OCI-LY7 (cell line): ENCODE measurements around the gene SPRR5. TPM values are rescaled to one million over a fixed set of nuclear protein-coding genes. Genes with fewer than 3 reads are reported as not detected.

Source experiments
- BruUV-seq: library from RNA; stranded (reverse); fragments of 400-500 nt; replicated peaks from 2 replicates; lab custom pipeline; 2021; lab: Mats Ljungman, UMichigan
- CTCF ChIA-PET: fragments of 300-600 bp; sonication (Branson Sonifier 250); formaldehyde crosslinking; loops from one replicate; lab custom pipeline; 2022; ENCODE audit warnings: antibody characterized with exemption; ENCODE audit not compliant: unreplicated experiment; lab: Charles Lee
- POLR2A ChIA-PET: fragments of 300-600 bp; sonication (Branson Sonifier 250); formaldehyde crosslinking; loops from one replicate; lab custom pipeline; 2022; ENCODE audit warnings: antibody characterized with exemption; lab: Charles Lee
- DNase-seq: peaks from one replicate; pipeline ENCODE4 v3.0.0-alpha.2; 2015; ENCODE audit warnings: low spot score
- H2AFZ ChIP-seq: fragments of 200-600 bp; sonication (generic), shearing (Covaris generic); 2 replicates; pipeline ENCODE4 v1.6.1; 2014; ENCODE audit warnings: mild to moderate bottlenecking, antibody characterized with exemption, low read length, moderate library complexity
- H3K27ac ChIP-seq: fragments of 200-600 bp; sonication (generic); 2 replicates; pipeline ENCODE4 v1.5.1; 2014; ENCODE audit warnings: mixed run types, low read depth, mild to moderate bottlenecking, moderate library complexity, low read length, inconsistent platforms; ENCODE audit not compliant: poor library complexity, severe bottlenecking
- H3K36me3 ChIP-seq: fragments of 200-600 bp; sonication (generic); 2 replicates; pipeline ENCODE4 v1.6.1; 2014; ENCODE audit warnings: mild to moderate bottlenecking, antibody characterized with exemption, low read length, moderate library complexity, mixed read lengths; ENCODE audit not compliant: insufficient read depth
- H3K4me1 ChIP-seq: fragments of 200-600 bp; sonication (generic); 2 replicates; pipeline ENCODE4 v1.5.1; 2014; ENCODE audit warnings: mild to moderate bottlenecking, low read length; ENCODE audit not compliant: insufficient read depth, poor library complexity, severe bottlenecking
- H3K4me2 ChIP-seq: fragments of 200-600 bp; sonication (generic); 2 replicates; pipeline ENCODE4 v1.6.1; 2014; ENCODE audit warnings: mild to moderate bottlenecking, low read length
- H3K4me3 ChIP-seq: fragments of 200-600 bp; sonication (generic); 2 replicates; pipeline ENCODE4 v1.5.1; 2014; ENCODE audit warnings: mild to moderate bottlenecking, low read depth, low read length; ENCODE audit not compliant: poor library complexity, severe bottlenecking
- H3K79me2 ChIP-seq: fragments of 200-600 bp; sonication (generic); 2 replicates; pipeline ENCODE4 v1.6.1; 2016; ENCODE audit warnings: low read depth, mild to moderate bottlenecking, low read length, moderate library complexity, mixed read lengths; ENCODE audit not compliant: insufficient read depth
- H3K9me2 ChIP-seq: fragments of 200-600 bp; sonication (generic); 2 replicates; pipeline ENCODE4 v1.6.1; 2016; ENCODE audit warnings: mild to moderate bottlenecking, low read length, mixed read lengths; ENCODE audit not compliant: insufficient read depth
- H3K9me3 ChIP-seq: fragments of 200-600 bp; sonication (generic); 2 replicates; pipeline ENCODE4 v1.6.1; 2014; ENCODE audit warnings: mild to moderate bottlenecking, mixed run types, low read length, mixed read lengths
- H4K20me1 ChIP-seq: fragments of 200-600 bp; sonication (generic); 2 replicates; pipeline ENCODE4 v1.6.1; 2014; ENCODE audit warnings: mild to moderate bottlenecking, antibody characterized with exemption, low read length, moderate library complexity, mixed read lengths; ENCODE audit not compliant: insufficient read depth
- CTCF ChIP-seq: fragments of 200-600 bp; sonication (generic); conservative IDR thresholded peaks from 2 replicates; pipeline ENCODE4 v1.5.1; 2014; ENCODE audit warnings: mild to moderate bottlenecking, antibody characterized with exemption, low read length, moderate library complexity, mixed read lengths
- EZH2phosphoT487 ChIP-seq: fragments of 200-600 bp; sonication (generic); IDR thresholded peaks from 2 replicates; pipeline ENCODE4 v1.6.1; 2018; ENCODE audit warnings: low read depth, borderline replicate concordance, mild to moderate bottlenecking, mixed run types, antibody characterized with exemption, low read length, moderate library complexity, mixed read lengths
- intact Hi-C: fragments of 100-400 bp; cut with micrococcal nuclease; formaldehyde crosslinking; loops from one replicate; pipeline ENCODE4 v1.10.0; 2022; ENCODE audit not compliant: unreplicated experiment
- total RNA-seq, 2 experiments: library from RNA; depleted of rRNA in 1 of 2; stranded (reverse); fragments of >200 nt in 1 of 2; shearing (Covaris generic) in 1 of 2; gene quantifications; 2 replicates each; pipeline ENCODE4 v1.2.3, GENCODE V29; 2014 to 2022

SPRR5 gene
- total RNA-seq, 2 experiments from 2014 or later, result not detected

DNA sequence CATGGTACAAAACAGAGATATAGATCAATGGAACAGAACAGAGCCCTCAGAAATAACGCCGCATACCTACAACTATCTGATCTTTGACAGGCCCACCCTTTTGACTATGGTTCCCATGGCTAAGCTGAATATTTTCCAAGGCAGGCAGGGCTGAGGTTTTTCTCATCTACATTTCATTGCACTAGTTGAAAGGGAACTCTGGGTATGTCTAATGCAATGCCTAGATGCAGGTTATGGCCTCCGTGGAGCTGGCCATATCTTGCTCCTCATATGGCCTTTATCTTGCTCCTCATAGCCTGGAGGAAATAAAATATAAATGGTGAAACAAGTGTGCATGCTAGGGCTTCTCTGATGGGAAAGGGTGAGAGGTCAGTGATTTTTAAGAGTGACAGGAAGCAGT lies 10.6 kb downstream of the SPRR5 start:
- Histone ChIP-seq H3K4me2 (no peak overlapping the region), H3K27ac (no peak overlapping the region), H3K9me3 (no peaks in the 10 kb centered on the region), H3K36me3 (no peaks in the 10 kb centered on the region), H3K4me3 (no peak overlapping the region), H4K20me1 (no peaks in the 10 kb centered on the region), H2AFZ (no peak overlapping the region), H3K79me2 (no peaks in the 10 kb centered on the region), H3K4me1 (no peaks in the 10 kb centered on the region), H3K9me2 (no peaks in the 10 kb centered on the region)
- TF ChIP-seq CTCF (no peak), EZH2phosphoT487 (no peak)
- ChIA-PET POLR2A (no interaction called here), CTCF (no interaction called here)
- intact Hi-C loops, result no loop called here
- no peak for DNase-seq
- BruUV-seq, result no TSS peak

DNA sequence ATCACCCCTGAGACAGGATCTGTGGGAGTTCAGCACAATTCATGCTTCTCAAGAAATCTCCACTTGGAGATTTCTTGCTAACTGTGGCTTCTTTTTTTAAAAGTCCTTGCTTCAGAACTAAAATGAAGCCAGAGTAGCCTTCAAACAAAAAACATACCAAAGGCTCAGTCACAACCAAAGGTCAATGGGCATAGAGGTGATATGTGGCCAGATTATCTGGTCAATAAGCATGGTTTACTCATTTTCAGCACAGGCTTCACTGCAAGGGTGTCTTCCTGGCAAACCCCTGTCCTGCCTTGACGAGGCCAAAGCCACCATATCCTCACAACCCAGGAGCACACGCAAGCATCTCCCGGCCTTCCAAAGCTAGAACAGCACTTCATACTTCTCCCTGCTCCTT lies 12.3 kb downstream of the SPRR5 start:
- H3K9me2 ChIP-seq, result no peaks in the 10 kb centered on the region
- H3K9me3 ChIP-seq, result no peaks in the 10 kb centered on the region
- TF ChIP-seq EZH2phosphoT487 (no peak), CTCF (no peak)
- no peaks in the 10 kb centered on the region for H3K4me1 ChIP-seq
- no peak overlapping the region for H3K4me2 ChIP-seq
- intact Hi-C loops, result no loop called here
- H2AFZ ChIP-seq, result no peak overlapping the region
- no peaks in the 10 kb centered on the region for H4K20me1 ChIP-seq
- H3K36me3 ChIP-seq, result no peaks in the 10 kb centered on the region
- BruUV-seq, result no TSS peak
- POLR2A ChIA-PET, result no interaction called here
- no peak overlapping the region for H3K4me3 ChIP-seq
- H3K79me2 ChIP-seq, result no peaks in the 10 kb centered on the region
- CTCF ChIA-PET, result no interaction called here
- H3K27ac ChIP-seq, result no peak overlapping the region
- no peak for DNase-seq

GRCh38 chr1:152959801-152960451 lies 12.9 kb downstream of the SPRR5 start:
- H3K9me3 ChIP-seq, result no peaks in the 10 kb centered on the region
- TF ChIP-seq EZH2phosphoT487, result no peak
- CTCF ChIA-PET, result no interaction called here
- POLR2A ChIA-PET, result no interaction called here
- no peaks in the 10 kb centered on the region for H3K36me3 ChIP-seq
- no peaks in the 10 kb centered on the region for H4K20me1 ChIP-seq
- H3K79me2 ChIP-seq, result no peaks in the 10 kb centered on the region
- H3K4me2 ChIP-seq, result no peak overlapping the region
- DNase-seq, result no peak
- no peak overlapping the region for H3K4me3 ChIP-seq
- intact Hi-C loops, result no loop called here
- H2AFZ ChIP-seq, result no peak overlapping the region
- no peak overlapping the region for H3K27ac ChIP-seq
- BruUV-seq, result no TSS peak
- H3K9me2 ChIP-seq, result no peaks in the 10 kb centered on the region
- H3K4me1 ChIP-seq, result no peaks in the 10 kb centered on the region
